Measurements from ENCODE around the gene SCLY. TPM values are rescaled to one million over a fixed set of nuclear protein-coding genes. Genes with fewer than 3 reads are reported as not detected.

Gene SCLY
- total and polyA plus RNA-seq, 2 of the 13 experiments (the other 11 are each of a cell fraction or from before 2014, with no cell fraction given) = 27.9 to 38.6 TPM

DNA sequence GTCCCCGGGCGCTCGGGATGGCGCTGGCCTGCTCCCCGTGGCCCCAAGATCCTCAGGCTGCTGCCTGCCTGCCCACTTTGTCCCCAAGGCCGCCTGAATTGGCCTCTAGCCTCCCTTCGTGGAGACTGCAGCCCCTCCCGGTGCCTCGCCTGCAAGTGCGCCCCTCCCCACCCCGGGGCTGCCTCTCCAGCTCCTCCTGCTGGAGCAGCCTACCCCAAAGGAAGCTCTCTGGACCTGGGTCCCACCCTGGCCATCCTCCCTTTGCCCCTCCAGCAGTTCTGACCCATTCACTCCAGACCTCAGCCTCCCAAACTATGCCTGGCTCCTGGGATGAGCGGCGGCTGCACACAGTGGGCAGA is 45.5 kb downstream of the SCLY start (continued):
- TF ChIP-seq, protein P1, sequence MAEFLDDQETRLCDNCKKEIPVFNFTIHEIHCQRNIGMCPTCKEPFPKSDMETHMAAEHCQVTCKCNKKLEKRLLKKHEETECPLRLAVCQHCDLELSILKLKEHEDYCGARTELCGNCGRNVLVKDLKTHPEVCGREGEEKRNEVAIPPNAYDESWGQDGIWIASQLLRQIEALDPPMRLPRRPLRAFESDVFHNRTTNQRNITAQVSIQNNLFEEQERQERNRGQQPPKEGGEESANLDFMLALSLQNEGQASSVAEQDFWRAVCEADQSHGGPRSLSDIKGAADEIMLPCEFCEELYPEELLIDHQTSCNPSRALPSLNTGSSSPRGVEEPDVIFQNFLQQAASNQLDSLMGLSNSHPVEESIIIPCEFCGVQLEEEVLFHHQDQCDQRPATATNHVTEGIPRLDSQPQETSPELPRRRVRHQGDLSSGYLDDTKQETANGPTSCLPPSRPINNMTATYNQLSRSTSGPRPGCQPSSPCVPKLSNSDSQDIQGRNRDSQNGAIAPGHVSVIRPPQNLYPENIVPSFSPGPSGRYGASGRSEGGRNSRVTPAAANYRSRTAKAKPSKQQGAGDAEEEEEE (CRISPR knock-in tag; IDR thresholded peaks at IDR 0.05; ENCODE audit: borderline replicate concordance) = no peak
- TF ChIP-seq ZNF224 (CRISPR knock-in tag; IDR thresholded peaks at IDR 0.05) = no peak
- no peak for TF ChIP-seq SYNCRIP (IDR thresholded peaks at IDR 0.05; ENCODE audit: insufficient read depth, low read depth, low read length)
- TF ChIP-seq, protein P2, sequence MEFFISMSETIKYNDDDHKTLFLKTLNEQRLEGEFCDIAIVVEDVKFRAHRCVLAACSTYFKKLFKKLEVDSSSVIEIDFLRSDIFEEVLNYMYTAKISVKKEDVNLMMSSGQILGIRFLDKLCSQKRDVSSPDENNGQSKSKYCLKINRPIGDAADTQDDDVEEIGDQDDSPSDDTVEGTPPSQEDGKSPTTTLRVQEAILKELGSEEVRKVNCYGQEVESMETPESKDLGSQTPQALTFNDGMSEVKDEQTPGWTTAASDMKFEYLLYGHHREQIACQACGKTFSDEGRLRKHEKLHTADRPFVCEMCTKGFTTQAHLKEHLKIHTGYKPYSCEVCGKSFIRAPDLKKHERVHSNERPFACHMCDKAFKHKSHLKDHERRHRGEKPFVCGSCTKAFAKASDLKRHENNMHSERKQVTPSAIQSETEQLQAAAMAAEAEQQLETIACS (CRISPR knock-in tag; IDR thresholded peaks at IDR 0.05) = no peak
- TF ChIP-seq ZFYVE20 (CRISPR knock-in tag; IDR thresholded peaks at IDR 0.05; ENCODE audit: borderline replicate concordance, low read depth) = no peak
- TF ChIP-seq, protein P3, sequence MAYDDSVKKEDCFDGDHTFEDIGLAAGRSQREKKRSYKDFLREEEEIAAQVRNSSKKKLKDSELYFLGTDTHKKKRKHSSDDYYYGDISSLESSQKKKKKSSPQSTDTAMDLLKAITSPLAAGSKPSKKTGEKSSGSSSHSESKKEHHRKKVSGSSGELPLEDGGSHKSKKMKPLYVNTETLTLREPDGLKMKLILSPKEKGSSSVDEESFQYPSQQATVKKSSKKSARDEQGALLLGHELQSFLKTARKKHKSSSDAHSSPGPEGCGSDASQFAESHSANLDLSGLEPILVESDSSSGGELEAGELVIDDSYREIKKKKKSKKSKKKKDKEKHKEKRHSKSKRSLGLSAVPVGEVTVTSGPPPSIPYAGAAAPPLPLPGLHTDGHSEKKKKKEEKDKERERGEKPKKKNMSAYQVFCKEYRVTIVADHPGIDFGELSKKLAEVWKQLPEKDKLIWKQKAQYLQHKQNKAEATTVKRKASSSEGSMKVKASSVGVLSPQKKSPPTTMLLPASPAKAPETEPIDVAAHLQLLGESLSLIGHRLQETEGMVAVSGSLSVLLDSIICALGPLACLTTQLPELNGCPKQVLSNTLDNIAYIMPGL (CRISPR knock-in tag; IDR thresholded peaks at IDR 0.05; ENCODE audit: borderline replicate concordance in 1 of 2, low read depth in 1 of 2) = 0 out of 4 replicates have a peak, but pooled peaks of 1 of the 2 experiments have one; percentile 26
- TF ChIP-seq MXD4 (CRISPR knock-in tag; IDR thresholded peaks at IDR 0.05) = no peak
- TF ChIP-seq ZNF138 (CRISPR knock-in tag; IDR thresholded peaks at IDR 0.05; ENCODE audit: low read depth) = 0 out of 2 replicates have a peak, but pooled peaks have one; percentile 2
- TF ChIP-seq YEATS4 (CRISPR knock-in tag; IDR thresholded peaks at IDR 0.05; ENCODE audit: borderline replicate concordance) = no peak
- no peak for TF ChIP-seq KAT2B (IDR thresholded peaks at IDR 0.05; ENCODE audit: borderline replicate concordance, low read depth, low read length)
- no peak for TF ChIP-seq TBL1XR1 (IDR thresholded peaks at IDR 0.05; ENCODE audit: borderline replicate concordance, low read length, partially characterized antibody)
- TF ChIP-seq, protein P4, sequence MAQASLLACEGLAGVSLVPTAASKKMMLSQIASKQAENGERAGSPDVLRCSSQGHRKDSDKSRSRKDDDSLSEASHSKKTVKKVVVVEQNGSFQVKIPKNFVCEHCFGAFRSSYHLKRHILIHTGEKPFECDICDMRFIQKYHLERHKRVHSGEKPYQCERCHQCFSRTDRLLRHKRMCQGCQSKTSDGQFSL (CRISPR knock-in tag; IDR thresholded peaks at IDR 0.05) = 0 out of 2 replicates have a peak, but pooled peaks have one; percentile 38
